HG03097 (cell line): ENCODE results near the gene PGLYRP2.
"Not testable (repeated sequence)": the region's sequence is repeated elsewhere in the genome, so short reads cannot be mapped to it uniquely, and the experiment has no call there.

Experiments used
- ATAC-seq: cut with Tn5 transposase; IDR thresholded peaks from one replicate; pipeline ENCODE4 v1.9.1; 2021; ENCODE audit not compliant: unreplicated experiment, low FRiP score

The PGLYRP2 gene

GRCh38 chr19:15488489-15489226, 9.4 kb upstream of the PGLYRP2 start:
- ATAC-seq, result no peak

- ATAC-seq, result no peak
These were observed 7.7 kb upstream of the PGLYRP2 start for GRCh38 chr19:15487038-15487437.

- ATAC-seq, result not testable (repeated sequence)
These were observed 6.5 kb upstream of the PGLYRP2 start for GRCh38 chr19:15485768-15486167.

- not testable (repeated sequence) for ATAC-seq
These were observed 1.7 kb upstream of the PGLYRP2 start for GRCh38 chr19:15480996-15481395.

GRCh38 chr19:15476325-15476724, 3.0 kb downstream of the PGLYRP2 start:
- ATAC-seq, result no peak

GRCh38 chr19:15475611-15476010, 3.7 kb downstream of the PGLYRP2 start:
- no peak for ATAC-seq

- ATAC-seq, result no peak
These were observed 4.1 kb downstream of the PGLYRP2 start for GRCh38 chr19:15475169-15475568.

- ATAC-seq, result not testable (repeated sequence)
These were observed 5.5 kb downstream of the PGLYRP2 start for GRCh38 chr19:15473821-15474220.

GRCh38 chr19:15471639-15472101, 7.6 kb downstream of the PGLYRP2 start:
- ATAC-seq, result no peak

GRCh38 chr19:15469513-15470297, 9.6 kb downstream of the PGLYRP2 start:
- no peak for ATAC-seq

GRCh38 chr19:15468675-15469512, 10.4 kb downstream of the PGLYRP2 start:
- no peak for ATAC-seq

- no peak for ATAC-seq
These were observed 11.5 kb downstream of the PGLYRP2 start for GRCh38 chr19:15467734-15468214.

GRCh38 chr19:15466851-15467733, 12.2 kb downstream of the PGLYRP2 start:
- ATAC-seq, result peak; percentile 58

- no peak for ATAC-seq
These were observed 14.6 kb downstream of the PGLYRP2 start, which contains the start of gene RASAL3 for GRCh38 chr19:15464394-15465385. Gene RASAL3 (minus strand): TSS chr19:15464544. CDS start chr19:15464358, 186 bp downstream.

- ATAC-seq, result peak; percentile 38
These were observed 15.4 kb downstream of the PGLYRP2 start for GRCh38 chr19:15463861-15464371.

- ATAC-seq, result no peak
These were observed 17.6 kb downstream of the PGLYRP2 start for GRCh38 chr19:15461694-15462093.

- no peak for ATAC-seq
These were observed 21.4 kb downstream of the PGLYRP2 start for GRCh38 chr19:15457701-15458484.
